HEK293T (cell line): ENCODE results near the gene FAM53B.

Experiments
- BHLHE40 ChIP-seq: fragments of 450-650 bp; IDR thresholded peaks from 2 replicates; pipeline ENCODE4 v1.6.1; 2016; ENCODE audit warnings: mild to moderate bottlenecking, moderate library complexity, borderline replicate concordance
- ELF4 ChIP-seq: fragments of 450-650 bp; IDR thresholded peaks from 2 replicates; pipeline ENCODE4 v1.6.1; 2017; ENCODE audit warnings: antibody characterized with exemption
- FOXA1 ChIP-seq: fragments of 450-650 bp; IDR thresholded peaks from 2 replicates; pipeline ENCODE4 v1.6.1; 2016; ENCODE audit warnings: mild to moderate bottlenecking
- L3MBTL2 ChIP-seq: fragments of 450-650 bp; conservative IDR thresholded peaks from 2 replicates; pipeline ENCODE4 v1.6.1; 2016; ENCODE audit warnings: mild to moderate bottlenecking
- NFRKB ChIP-seq: fragments of 450-650 bp; IDR thresholded peaks from 2 replicates; pipeline ENCODE4 v1.6.1; 2016; ENCODE audit warnings: mild to moderate bottlenecking, moderate library complexity

DNA sequence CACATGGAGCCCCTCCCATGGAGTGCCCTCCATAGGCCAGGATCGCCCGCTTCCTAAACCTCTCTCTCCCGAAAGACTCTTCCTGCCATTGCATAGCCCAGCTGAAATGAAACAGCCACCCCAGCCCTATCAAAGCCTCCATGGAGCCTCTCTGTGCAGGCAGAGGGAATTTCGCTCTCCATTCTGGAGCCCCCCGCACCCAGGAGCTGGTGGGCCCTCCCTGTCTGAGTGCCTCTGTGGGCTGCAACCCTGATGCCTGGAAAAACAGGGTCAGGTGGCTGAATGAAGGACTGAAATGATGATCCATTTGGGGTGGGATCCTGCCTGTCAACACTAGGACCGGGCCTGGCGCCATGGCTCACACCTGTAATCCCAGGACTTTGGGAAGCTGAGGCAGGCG is 106.4 kb downstream of the FAM53B start:
- no peak for TF ChIP-seq NFRKB
- TF ChIP-seq L3MBTL2, result no peak
- TF ChIP-seq ELF4, result no peak
- no peak for TF ChIP-seq FOXA1
- no peak for TF ChIP-seq BHLHE40
